Stimulated activated CD4-positive, alpha-beta T cell treated with anti-CD3 and anti-CD28 coated beads, Interleukin-2, amount 100 ng/mL, for 24 hours (primary cell): ENCODE results near the gene CEP170B.
"Not testable (repeated sequence)": the region's sequence is repeated elsewhere in the genome, so short reads cannot be mapped to it uniquely, and the experiment has no call there.

Experiments used
- DNase-seq, 2 donors: peaks; one replicate each; pipeline ENCODE4 v3.0.0-alpha.2; 2020

CEP170B gene

GRCh38 chr14:104892531-104893434, 27.7 kb downstream of the CEP170B start:
- DNase-seq: no peak

GRCh38 chr14:104893435-104894207, 28.6 kb downstream of the CEP170B start:
- DNase-seq: no peak

GRCh38 chr14:104894331-104895206, 29.5 kb downstream of the CEP170B start:
- DNase-seq: no peak

GRCh38 chr14:104895207-104895785, 30.2 kb downstream of the CEP170B start:
- no peak for DNase-seq

GRCh38 chr14:104895786-104896661, 31.0 kb downstream of the CEP170B start:
- no peak for DNase-seq

GRCh38 chr14:104897330-104898194, 32.5 kb downstream of the CEP170B start:
- DNase-seq: no peak

- DNase-seq: no peak
Measured at GRCh38 chr14:104898195-104898558, 33.1 kb downstream of the CEP170B start.

GRCh38 chr14:104898870-104899510, 33.9 kb downstream of the CEP170B start:
- DNase-seq: no peak

GRCh38 chr14:104899781-104900180, 34.7 kb downstream of the CEP170B start:
- no peak for DNase-seq

- no peak for DNase-seq
Measured at GRCh38 chr14:104900639-104901512, 35.8 kb downstream of the CEP170B start.

- DNase-seq: no peak
Measured at GRCh38 chr14:104903990-104904389, 38.9 kb downstream of the CEP170B start.

- DNase-seq: not testable (repeated sequence)
Measured at GRCh38 chr14:104904650-104905578, 39.8 kb downstream of the CEP170B start.

- not testable (repeated sequence) for DNase-seq
Measured at GRCh38 chr14:104905579-104905933, 40.5 kb downstream of the CEP170B start.

GRCh38 chr14:104908303-104908702, 43.2 kb downstream of the CEP170B start:
- DNase-seq: no peak

GRCh38 chr14:104912053-104912452, 47.0 kb downstream of the CEP170B start:
- no peak for DNase-seq

GRCh38 chr14:104913435-104913834, 48.4 kb downstream of the CEP170B start:
- no peak for DNase-seq

- no peak for DNase-seq
Measured at GRCh38 chr14:104917116-104917515, 52.0 kb downstream of the CEP170B start.

GRCh38 chr14:104917993-104918392, 52.9 kb downstream of the CEP170B start:
- no peak for DNase-seq
